ENCODE data around the gene LHPP.

LHPP gene

GRCh38 chr10:124492266-124492665 lies 30.6 kb downstream of the LHPP start:
- FAIRE-seq (no peak), DNase-seq (ENCODE audit: insufficient read length, low spot score) (no peak)
- TF ChIP-seq POLR2AphosphoS5 (IDR thresholded peaks at IDR 0.05; ENCODE audit: low read depth, low read length) (no peak), POU2F2 (IDR thresholded peaks at IDR 0.05; ENCODE audit: low read depth, low read length) (no peak), POLR2A (IDR thresholded peaks at IDR 0.05; ENCODE audit: low read depth, low read length) (no peak), PAX5 (IDR thresholded peaks at IDR 0.05; ENCODE audit: insufficient read depth, low read length, severe bottlenecking) (no peak), TAF1 (IDR thresholded peaks at IDR 0.05; ENCODE audit: low read depth, low read length) (no peak), SPI1 (IDR thresholded peaks at IDR 0.05; ENCODE audit: low read depth, low read length) (no peak)

GRCh38 chr10:124493214-124493882 lies 31.7 kb downstream of the LHPP start:
- no peak for TF ChIP-seq PAX5 (IDR thresholded peaks at IDR 0.05; ENCODE audit: insufficient read depth, low read length, severe bottlenecking)
- no peak for TF ChIP-seq POLR2A (IDR thresholded peaks at IDR 0.05; ENCODE audit: low read depth, low read length)
- TF ChIP-seq SPI1 (IDR thresholded peaks at IDR 0.05; ENCODE audit: low read depth, low read length) = 0 out of 2 replicates have a peak, but pooled peaks have one; percentile 13
- no peak for TF ChIP-seq TAF1 (IDR thresholded peaks at IDR 0.05; ENCODE audit: low read depth, low read length)
- DNase-seq (ENCODE audit: insufficient read length, low spot score) (no peak), FAIRE-seq (no peak)

DNA sequence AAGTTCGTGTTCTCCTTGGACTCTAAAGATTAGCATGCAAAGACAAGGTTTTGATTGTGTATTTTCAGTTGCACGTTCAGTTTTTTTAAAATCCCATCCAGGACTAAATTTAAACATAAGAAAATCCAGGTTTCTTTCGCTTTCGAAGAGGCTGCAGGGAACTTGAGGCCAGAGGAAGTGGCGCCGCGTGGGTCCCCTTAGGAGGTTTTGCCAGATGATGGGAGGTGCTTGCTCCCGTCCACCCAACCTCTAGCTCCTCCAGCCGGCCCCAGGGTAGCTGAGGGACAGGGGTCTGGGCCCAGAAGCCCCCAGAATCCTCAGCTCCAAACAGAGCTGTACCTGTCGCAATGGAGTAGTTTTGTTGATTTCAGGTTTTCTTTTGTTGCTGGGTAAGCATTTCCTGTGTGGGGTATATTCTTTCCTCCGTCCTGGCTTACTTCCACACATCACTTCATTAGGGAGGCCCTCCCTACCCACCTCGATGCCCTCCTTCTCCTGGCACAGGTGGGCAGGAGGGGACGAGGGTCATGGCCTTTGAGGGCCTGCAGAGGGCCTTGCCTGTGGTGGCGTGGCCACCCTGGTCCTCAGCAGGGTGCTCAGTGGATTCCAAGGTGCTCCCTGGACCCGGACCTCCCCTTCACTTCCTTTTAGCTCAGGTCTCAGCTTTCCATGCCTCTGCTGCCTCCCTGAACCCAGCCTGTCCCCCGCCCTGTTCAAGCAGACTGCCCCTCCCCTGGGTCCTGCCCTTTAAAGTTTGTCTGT lies 32.6 kb downstream of the LHPP start:
- DNase-seq (ENCODE audit: insufficient read length, low spot score) = peak; percentile 58
- no peak for TF ChIP-seq POLR2AphosphoS5 (IDR thresholded peaks at IDR 0.05; ENCODE audit: low read depth, low read length)
- TF ChIP-seq SPI1 (IDR thresholded peaks at IDR 0.05; ENCODE audit: low read depth, low read length) = peak; percentile 49; the same call in 1 of the 2 replicates
- FAIRE-seq = peak; percentile 28

- no peak for FAIRE-seq
- TF ChIP-seq SPI1 (IDR thresholded peaks at IDR 0.05; ENCODE audit: low read depth, low read length) (no peak), POU2F2 (IDR thresholded peaks at IDR 0.05; ENCODE audit: low read depth, low read length) (no peak), POLR2AphosphoS5 (IDR thresholded peaks at IDR 0.05; ENCODE audit: low read depth, low read length) (no peak), POLR2A (IDR thresholded peaks at IDR 0.05; ENCODE audit: low read depth, low read length) (no peak)
- no peak for DNase-seq (ENCODE audit: insufficient read length, low spot score)
Observed at GRCh38 chr10:124495162-124495561, 33.5 kb downstream of the LHPP start.

DNA sequence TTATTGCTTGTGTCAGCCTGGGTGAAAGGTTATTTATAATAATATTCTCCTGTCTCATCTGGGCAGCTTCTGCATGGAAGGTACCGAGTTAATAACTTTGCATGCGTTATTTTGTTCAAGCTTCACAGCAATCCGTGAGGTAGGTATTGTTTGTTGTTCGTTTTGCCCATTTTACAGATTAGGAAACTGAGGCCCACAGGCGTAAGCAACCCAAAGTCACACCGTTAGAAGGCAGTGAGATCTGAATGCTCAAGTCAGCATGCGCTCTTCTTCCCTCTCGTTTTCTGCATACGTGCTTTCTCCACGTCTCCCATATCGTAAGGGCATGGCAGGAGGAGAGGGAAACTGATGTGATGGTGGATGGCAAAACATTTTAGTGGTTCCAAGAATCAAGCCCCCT lies 34.1 kb downstream of the LHPP start:
- DNase-seq (ENCODE audit: insufficient read length, low spot score) (no peak), FAIRE-seq (no peak)
- TF ChIP-seq POLR2AphosphoS5 (IDR thresholded peaks at IDR 0.05; ENCODE audit: low read depth, low read length) (no peak), POLR2A (IDR thresholded peaks at IDR 0.05; ENCODE audit: low read depth, low read length) (no peak), POU2F2 (IDR thresholded peaks at IDR 0.05; ENCODE audit: low read depth, low read length) (no peak), PAX5 (IDR thresholded peaks at IDR 0.05; ENCODE audit: insufficient read depth, low read length, severe bottlenecking) (no peak), TAF1 (IDR thresholded peaks at IDR 0.05; ENCODE audit: low read depth, low read length) (no peak), SPI1 (IDR thresholded peaks at IDR 0.05; ENCODE audit: low read depth, low read length) (no peak)

- TF ChIP-seq POLR2AphosphoS5 (IDR thresholded peaks at IDR 0.05; ENCODE audit: low read depth, low read length) (no peak), PAX5 (IDR thresholded peaks at IDR 0.05; ENCODE audit: insufficient read depth, low read length, severe bottlenecking) (no peak), TAF1 (IDR thresholded peaks at IDR 0.05; ENCODE audit: low read depth, low read length) (no peak), POU2F2 (IDR thresholded peaks at IDR 0.05; ENCODE audit: low read depth, low read length) (no peak), SPI1 (IDR thresholded peaks at IDR 0.05; ENCODE audit: low read depth, low read length) (no peak), POLR2A (IDR thresholded peaks at IDR 0.05; ENCODE audit: low read depth, low read length) (no peak)
- FAIRE-seq = no peak
- no peak for DNase-seq (ENCODE audit: insufficient read length, low spot score)
Observed at GRCh38 chr10:124496150-124496549, 34.5 kb downstream of the LHPP start.

- FAIRE-seq (no peak), DNase-seq (ENCODE audit: insufficient read length, low spot score) (no peak)
Observed at GRCh38 chr10:124496620-124497019, 35.0 kb downstream of the LHPP start.

GRCh38 chr10:124497196-124497881 lies 35.7 kb downstream of the LHPP start:
- TF ChIP-seq TAF1 (IDR thresholded peaks at IDR 0.05; ENCODE audit: low read depth, low read length) = no peak
- TF ChIP-seq SPI1 (IDR thresholded peaks at IDR 0.05; ENCODE audit: low read depth, low read length) = no peak
- no peak for TF ChIP-seq POLR2AphosphoS5 (IDR thresholded peaks at IDR 0.05; ENCODE audit: low read depth, low read length)
- TF ChIP-seq POLR2A (IDR thresholded peaks at IDR 0.05; ENCODE audit: low read depth, low read length) = no peak
- no peak for TF ChIP-seq POU2F2 (IDR thresholded peaks at IDR 0.05; ENCODE audit: low read depth, low read length)
- TF ChIP-seq PAX5 (IDR thresholded peaks at IDR 0.05; ENCODE audit: insufficient read depth, low read length, severe bottlenecking) = no peak
- no peak for DNase-seq (ENCODE audit: insufficient read length, low spot score)
- no peak for FAIRE-seq

More at GRCh38 chr10:124496620-124497019, 35.0 kb downstream of the LHPP start:
- TF ChIP-seq POLR2AphosphoS5 (IDR thresholded peaks at IDR 0.05; ENCODE audit: low read depth, low read length) (no peak), SPI1 (IDR thresholded peaks at IDR 0.05; ENCODE audit: low read depth, low read length) (no peak), POU2F2 (IDR thresholded peaks at IDR 0.05; ENCODE audit: low read depth, low read length) (no peak), POLR2A (IDR thresholded peaks at IDR 0.05; ENCODE audit: low read depth, low read length) (no peak), TAF1 (IDR thresholded peaks at IDR 0.05; ENCODE audit: low read depth, low read length) (no peak), PAX5 (IDR thresholded peaks at IDR 0.05; ENCODE audit: insufficient read depth, low read length, severe bottlenecking) (no peak)

DNA sequence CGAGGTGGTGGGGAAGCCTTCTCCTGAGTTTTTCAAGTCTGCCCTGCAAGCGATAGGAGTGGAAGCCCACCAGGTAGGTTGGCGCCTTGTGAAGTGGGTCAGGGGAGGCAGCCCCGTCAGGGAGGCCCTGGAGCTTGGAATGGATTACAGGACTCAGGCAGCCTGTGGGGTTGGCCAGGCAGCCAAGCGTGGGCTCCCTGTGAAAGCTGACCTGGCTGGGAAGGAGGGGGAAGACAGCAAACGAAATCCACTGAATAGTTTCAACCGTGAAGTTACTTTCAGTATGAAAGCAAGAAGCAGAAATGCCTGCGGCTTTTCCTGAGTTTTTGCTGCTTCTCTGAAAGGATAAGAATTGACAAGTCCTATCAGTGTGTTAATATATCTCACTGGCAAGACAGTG lies 36.4 kb downstream of the LHPP start:
- DNase-seq (ENCODE audit: insufficient read length, low spot score) = no peak
- no peak for FAIRE-seq
- no peak for TF ChIP-seq POU2F2 (IDR thresholded peaks at IDR 0.05; ENCODE audit: low read depth, low read length)
- no peak for TF ChIP-seq POLR2A (IDR thresholded peaks at IDR 0.05; ENCODE audit: low read depth, low read length)
- no peak for TF ChIP-seq SPI1 (IDR thresholded peaks at IDR 0.05; ENCODE audit: low read depth, low read length)
- TF ChIP-seq PAX5 (IDR thresholded peaks at IDR 0.05; ENCODE audit: insufficient read depth, low read length, severe bottlenecking) = no peak
- no peak for TF ChIP-seq POLR2AphosphoS5 (IDR thresholded peaks at IDR 0.05; ENCODE audit: low read depth, low read length)
- TF ChIP-seq TAF1 (IDR thresholded peaks at IDR 0.05; ENCODE audit: low read depth, low read length) = no peak
